CD8-positive, alpha-beta memory T cell (primary cell): Measurements from ENCODE around the gene COLQ. TPM values are rescaled to one million over a fixed set of nuclear protein-coding genes. Genes with fewer than 3 reads are reported as not detected.

Source experiments
- CTCF ChIA-PET: fragments of 350-600 bp; sonication (Branson Sonifier 250); formaldehyde crosslinking; loops from one replicate; lab custom pipeline; 2021; ENCODE audit warnings: antibody characterized with exemption; lab: Charles Lee
- POLR2A ChIA-PET: fragments of 350-600 bp; sonication (Branson Sonifier 250); formaldehyde crosslinking; loops from one replicate; lab custom pipeline; 2021; ENCODE audit warnings: antibody characterized with exemption; lab: Charles Lee
- DNase-seq, 5 donors: peaks; one replicate each; pipeline versions ENCODE4 v3.0.0 to v3.0.0-alpha.2; 2020 to 2022; ENCODE audit warnings: mixed read lengths in 1 of 5
- H3K27ac ChIP-seq: one replicate; pipeline ENCODE4 v1.7.0; 2013; ENCODE audit warnings: low read depth, mild to moderate bottlenecking, low read length, moderate library complexity
- H3K27me3 ChIP-seq: 2 replicates; pipeline ENCODE4 v1.7.0; 2013; ENCODE audit warnings: low read length, mild to moderate bottlenecking; ENCODE audit not compliant: insufficient read depth, poor library complexity, severe bottlenecking
- H3K36me3 ChIP-seq: 2 replicates; pipeline ENCODE4 v1.7.0; 2013; ENCODE audit warnings: mild to moderate bottlenecking, low read length, moderate library complexity; ENCODE audit not compliant: insufficient read depth
- H3K4me1 ChIP-seq: 2 replicates; pipeline ENCODE4 v1.7.0; 2013; ENCODE audit warnings: mild to moderate bottlenecking, low read length, moderate library complexity; ENCODE audit not compliant: insufficient read depth
- H3K4me3 ChIP-seq: 2 replicates; pipeline ENCODE4 v1.7.0; 2013; ENCODE audit warnings: mild to moderate bottlenecking, low read length
- H3K9me3 ChIP-seq: 2 replicates; pipeline ENCODE4 v1.7.0; 2013; ENCODE audit warnings: mild to moderate bottlenecking, low read length
- H3K27ac Mint-ChIP-seq, 8 donors: one replicate each; pipeline ENCODE4 v1.8.0; 2020 to 2021; ENCODE audit warnings: mixed read lengths in 8 of 8, mild to moderate bottlenecking in 6 of 8, inconsistent platforms in 3 of 8, moderate library complexity in 3 of 8
- H3K27me3 Mint-ChIP-seq, 2 donors: one replicate each; pipeline ENCODE4 v1.8.0; 2020 to 2021; ENCODE audit warnings: mixed read lengths in 2 of 2, mild to moderate bottlenecking in 1 of 2, moderate library complexity in 1 of 2
- H3K36me3 Mint-ChIP-seq, 3 donors: one replicate each; pipeline ENCODE4 v1.8.0; 2020 to 2021; ENCODE audit warnings: mixed read lengths in 3 of 3, inconsistent platforms in 1 of 3, mild to moderate bottlenecking in 1 of 3
- H3K4me1 Mint-ChIP-seq, 3 donors: one replicate each; pipeline ENCODE4 v1.8.0; 2020 to 2021; ENCODE audit warnings: mixed read lengths in 3 of 3, inconsistent platforms in 1 of 3, mild to moderate bottlenecking in 1 of 3
- H3K4me3 Mint-ChIP-seq, 7 donors: one replicate each; pipeline ENCODE4 v1.8.0; 2020 to 2021; ENCODE audit warnings: mixed read lengths in 7 of 7, mild to moderate bottlenecking in 6 of 7, moderate library complexity in 4 of 7, inconsistent platforms in 2 of 7
- H3K9me3 Mint-ChIP-seq, 5 donors: one replicate each; pipeline ENCODE4 v1.8.0; 2020 to 2022; ENCODE audit warnings: mixed read lengths in 5 of 5, mild to moderate bottlenecking in 3 of 5, moderate library complexity in 2 of 5, inconsistent platforms in 1 of 5
- polyA plus RNA-seq: library from polyadenylated mRNA; unstranded; fragments of 300-500 nt; fragmentation: Illumina TruSeq; gene quantifications from one replicate; pipeline ENCODE4 v1.2.3, GENCODE V29; 2021
- total RNA-seq, 2 experiments: library from RNA; stranded (reverse); gene quantifications; one replicate each; pipeline ENCODE4 v1.2.3, GENCODE V29; 2021

Gene COLQ
- total and polyA plus RNA-seq, 3 experiments from 2014 or later, result 1.1 to 17.3 (median 1.6) TPM

DNA sequence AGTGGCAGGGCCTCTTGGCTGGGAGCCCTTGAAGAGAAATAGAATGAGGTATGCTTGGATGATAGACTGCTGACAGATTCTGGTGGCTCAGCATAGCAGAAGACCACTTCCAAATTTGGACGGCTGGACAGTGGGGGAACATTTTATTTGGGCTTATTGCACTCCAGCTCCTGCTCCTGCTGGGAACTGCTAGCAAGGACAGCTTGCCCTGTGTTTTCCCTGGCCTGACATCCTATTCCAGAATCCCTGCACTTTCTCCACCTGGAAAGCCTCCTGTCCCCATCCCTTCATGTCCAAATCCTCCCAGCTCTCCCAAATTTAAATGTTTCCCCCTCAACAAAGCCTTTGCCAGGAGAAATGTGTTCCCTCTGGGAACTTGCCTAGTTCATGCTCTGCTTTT lies 9.8 kb upstream of the COLQ start:
- no peaks in the 10 kb centered on the region for H3K27me3 ChIP-seq
- no peak for DNase-seq
- no peaks in the 10 kb centered on the region for H3K36me3 Mint-ChIP-seq
- peaks cover 38% of the 10 kb centered on the region for H3K4me1 ChIP-seq
- H3K4me3 Mint-ChIP-seq, result peak overlapping the region in 2 of 7 donors; percentile 11 to 28
- H3K27me3 Mint-ChIP-seq, result no peaks in the 10 kb centered on the region
- H3K4me1 Mint-ChIP-seq, result peaks cover 55 to 71% (median 58%) of the 10 kb centered on the region in 3 donors
- peak overlapping the region; percentile 7 to 97 (median 80) for H3K27ac Mint-ChIP-seq
- no peak overlapping the region for H3K4me3 ChIP-seq
- CTCF ChIA-PET, result interaction anchor here (1.4 kb wide), 1 partner anchor 8 kb away, joined by 3 read pairs; no protein-coding TSS in a partner anchor
- H3K36me3 ChIP-seq, result no peaks in the 10 kb centered on the region
- H3K9me3 ChIP-seq, result no peaks in the 10 kb centered on the region
- POLR2A ChIA-PET, result no interaction called here
- H3K27ac ChIP-seq, result no peak overlapping the region
- H3K9me3 Mint-ChIP-seq, result no peaks in the 10 kb centered on the region

DNA sequence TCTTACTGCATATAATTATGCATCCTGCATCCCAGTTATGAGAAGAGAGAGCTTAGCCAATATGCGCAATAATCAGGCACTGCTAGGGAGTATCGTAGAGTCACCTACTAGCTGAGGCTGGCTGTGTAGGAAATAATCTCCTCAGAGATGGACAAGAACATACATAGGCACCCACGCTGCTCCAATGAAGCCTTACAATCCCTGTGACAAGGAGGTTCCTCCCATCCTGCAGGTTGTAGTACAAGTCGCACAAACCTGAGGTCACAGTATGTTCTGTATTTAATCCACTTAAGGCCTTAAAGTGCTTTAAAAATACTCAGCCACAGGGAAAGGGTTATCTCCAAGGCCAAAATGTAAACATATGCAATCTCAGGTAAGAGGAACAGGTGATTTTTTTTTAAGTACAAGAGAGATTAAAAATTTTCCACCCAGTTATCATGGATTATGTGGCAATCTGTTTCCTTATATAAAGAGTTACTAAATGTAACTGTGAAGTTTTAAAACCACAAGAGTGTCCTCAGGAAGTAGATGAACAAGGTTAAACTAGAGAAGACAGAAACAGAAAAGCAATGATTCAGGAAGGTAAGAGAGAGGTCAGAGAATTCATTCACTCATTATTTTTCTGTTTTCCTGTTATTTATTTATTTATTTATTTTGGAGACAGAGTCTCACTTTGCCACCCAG lies 7.5 kb upstream of the COLQ start:
- no peaks in the 10 kb centered on the region for H3K9me3 ChIP-seq
- ChIA-PET CTCF (no interaction called here), POLR2A (no interaction called here)
- H3K4me1 ChIP-seq, result peaks cover 21% of the 10 kb centered on the region
- peak overlapping the region in 6 of 7 donors; percentile 3 to 60 (median 41) for H3K4me3 Mint-ChIP-seq
- H3K4me1 Mint-ChIP-seq, result peaks cover 39 to 52% (median 41%) of the 10 kb centered on the region in 3 donors
- H3K4me3 ChIP-seq, result no peak overlapping the region
- no peaks in the 10 kb centered on the region for H3K27me3 ChIP-seq
- H3K27me3 Mint-ChIP-seq, result no peaks in the 10 kb centered on the region
- no peaks in the 10 kb centered on the region for H3K36me3 Mint-ChIP-seq
- H3K9me3 Mint-ChIP-seq, result no peaks in the 10 kb centered on the region
- H3K27ac Mint-ChIP-seq, result peak overlapping the region; percentile 2 to 86 (median 64)
- H3K36me3 ChIP-seq, result no peaks in the 10 kb centered on the region
- H3K27ac ChIP-seq, result no peak overlapping the region
- no peak for DNase-seq

DNA sequence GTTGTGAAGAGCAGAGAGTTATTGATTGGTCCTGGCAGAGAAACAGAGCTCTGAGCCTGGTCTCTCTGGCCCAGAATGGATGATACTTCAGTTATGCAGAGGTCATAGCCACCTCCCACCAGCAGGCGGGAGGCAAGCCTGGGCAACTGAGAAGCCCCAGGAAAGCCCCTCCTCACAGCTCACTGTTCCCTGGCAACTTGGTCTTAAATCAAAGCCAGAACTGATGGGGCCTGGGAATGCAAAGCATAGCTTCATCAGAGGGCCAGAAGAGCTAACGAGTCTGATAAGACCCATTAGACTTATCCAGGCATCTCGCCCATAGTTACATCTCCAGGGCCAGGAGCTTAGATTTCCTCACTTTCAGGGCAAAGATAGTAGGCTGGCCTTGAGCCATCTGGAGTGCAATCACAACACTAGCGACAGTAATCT lies 5.5 kb upstream of the COLQ start:
- CTCF ChIA-PET, result interaction anchor here (0.6 to 1.2 kb wide), 2 partner anchors 31 to 306 kb away, joined by 3 read pairs; no protein-coding TSS in a partner anchor
- no peaks in the 10 kb centered on the region for H3K9me3 Mint-ChIP-seq
- H3K36me3 Mint-ChIP-seq, result no peaks in the 10 kb centered on the region

DNA sequence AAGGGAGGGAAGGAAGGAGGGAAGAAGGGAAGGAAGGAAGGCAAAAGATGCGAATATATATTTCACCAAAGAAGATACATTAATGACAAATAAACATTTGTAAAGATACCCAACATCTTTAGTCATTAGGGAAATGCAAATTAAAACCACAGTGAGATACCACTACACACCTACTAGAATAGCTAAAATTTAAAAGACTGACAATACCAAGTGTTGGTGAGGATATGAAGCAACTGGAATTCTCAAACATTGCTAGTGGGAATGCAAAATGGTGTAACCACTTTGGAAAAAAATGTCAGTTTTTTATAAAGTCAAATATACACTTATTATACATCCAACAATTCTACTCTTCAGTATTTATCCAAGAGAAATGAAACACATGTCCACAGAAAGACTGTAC lies 4.3 kb upstream of the COLQ start:
- no peak for DNase-seq
- H3K4me1 ChIP-seq, result peaks cover 25% of the 10 kb centered on the region
- H3K4me3 ChIP-seq, result no peak overlapping the region
- Mint-ChIP-seq H3K4me1 (peaks cover 42 to 52% (median 42%) of the 10 kb centered on the region in 3 donors), H3K9me3 (no peaks in the 10 kb centered on the region), H3K27me3 (peaks cover 0 to 1% of the 10 kb centered on the region in 2 donors), H3K36me3 (no peaks in the 10 kb centered on the region), H3K4me3 (no peak overlapping the region), H3K27ac (peak overlapping the region in 3 of 8 donors; percentile 33 to 65 (median 54))
- ChIA-PET POLR2A (interaction anchor here (0.6 kb wide), 1 partner anchor 11 kb away, joined by 5 read pairs; no protein-coding TSS in a partner anchor), CTCF (no interaction called here)
- H3K36me3 ChIP-seq, result no peaks in the 10 kb centered on the region
- H3K9me3 ChIP-seq, result no peaks in the 10 kb centered on the region
- no peak overlapping the region for H3K27ac ChIP-seq
- H3K27me3 ChIP-seq, result no peaks in the 10 kb centered on the region

More for the DNA sequence above, 5.5 kb upstream of the COLQ start:
- no peak overlapping the region for H3K27ac ChIP-seq
- no peak overlapping the region for H3K4me3 Mint-ChIP-seq
- POLR2A ChIA-PET, result no interaction called here
- H3K27me3 Mint-ChIP-seq, result no peaks in the 10 kb centered on the region
- H3K4me1 Mint-ChIP-seq, result peaks cover 42 to 45% (median 45%) of the 10 kb centered on the region in 3 donors
- H3K27me3 ChIP-seq, result no peaks in the 10 kb centered on the region
- H3K36me3 ChIP-seq, result no peaks in the 10 kb centered on the region
- H3K4me3 ChIP-seq, result no peak overlapping the region
- peak overlapping the region in 5 of 8 donors; percentile 11 to 81 (median 29) for H3K27ac Mint-ChIP-seq
- H3K9me3 ChIP-seq, result no peaks in the 10 kb centered on the region
- DNase-seq, result no peak
- peaks cover 21% of the 10 kb centered on the region for H3K4me1 ChIP-seq

DNA sequence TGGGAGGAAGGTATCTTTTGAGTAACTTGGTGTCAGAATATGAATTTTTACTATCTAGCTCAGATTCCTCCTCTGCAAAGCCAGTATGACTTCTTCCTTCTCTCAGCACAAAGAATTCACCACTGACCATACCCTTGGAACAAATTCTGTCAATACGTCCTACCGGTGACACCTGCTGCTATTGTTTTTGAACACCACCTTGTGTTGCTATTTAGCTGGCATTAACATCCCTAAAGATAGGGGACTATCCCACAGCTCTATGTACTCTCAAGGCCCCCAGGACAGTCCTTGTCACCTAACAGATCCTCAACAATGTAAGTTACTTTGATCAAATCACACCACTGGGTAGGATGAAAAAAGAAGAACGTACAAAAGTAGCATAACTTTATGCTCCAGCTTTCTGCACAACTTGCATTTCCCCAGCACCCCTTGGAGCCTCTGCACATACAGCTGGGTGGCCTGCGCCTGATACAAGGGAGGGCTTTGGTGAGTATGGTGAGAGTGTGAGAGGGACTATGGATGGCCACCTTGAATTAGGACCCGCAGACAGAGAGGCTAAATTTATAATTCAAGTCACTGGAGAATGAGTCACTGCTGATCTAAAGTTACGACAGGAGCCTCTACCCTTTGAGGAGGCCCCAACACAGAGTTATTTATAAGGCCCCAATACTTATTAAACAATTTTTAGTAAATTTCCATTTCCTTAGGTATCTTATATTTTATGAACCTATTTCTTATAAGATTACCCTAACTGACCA lies 2.3 kb upstream of the COLQ start:
- H3K36me3 Mint-ChIP-seq, result no peaks in the 10 kb centered on the region
- Histone ChIP-seq H3K9me3 (no peaks in the 10 kb centered on the region), H3K27ac (no peak overlapping the region), H3K27me3 (no peaks in the 10 kb centered on the region), H3K36me3 (no peaks in the 10 kb centered on the region), H3K4me3 (no peak overlapping the region), H3K4me1 (peaks cover 16% of the 10 kb centered on the region)
- peak overlapping the region in 4 of 7 donors; percentile 7 to 56 (median 15) for H3K4me3 Mint-ChIP-seq
- peak overlapping the region in 2 of 8 donors; percentile 48 to 81 for H3K27ac Mint-ChIP-seq
- ChIA-PET POLR2A (no interaction called here), CTCF (interaction anchor here (1.1 kb wide), 1 partner anchor 8 kb away, joined by 3 read pairs; no protein-coding TSS in a partner anchor)
- peaks cover 37 to 48% (median 39%) of the 10 kb centered on the region in 3 donors for H3K4me1 Mint-ChIP-seq
- DNase-seq, result no peak
- H3K27me3 Mint-ChIP-seq, result peaks cover 0 to 1% of the 10 kb centered on the region in 2 donors
- H3K9me3 Mint-ChIP-seq, result no peaks in the 10 kb centered on the region

DNA sequence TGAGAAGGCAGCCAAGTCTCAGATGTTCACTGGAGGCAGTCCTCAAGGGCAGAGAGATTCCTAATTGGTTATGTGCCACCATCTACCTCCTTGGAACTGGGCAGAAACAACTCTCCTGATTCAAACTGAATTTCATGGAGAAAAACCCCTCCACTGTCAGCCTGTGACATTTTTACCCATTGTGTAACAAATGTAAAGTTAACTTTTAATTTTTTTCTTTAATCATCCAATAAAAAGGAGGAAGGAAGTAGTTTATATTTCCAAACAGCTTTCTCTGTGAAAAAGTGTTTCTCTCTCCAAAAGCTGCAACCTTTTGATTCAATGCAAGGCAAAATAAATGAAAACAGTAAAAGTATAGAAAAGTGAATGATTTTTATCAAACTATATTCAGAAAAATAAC lies 510 bp upstream of the COLQ start:
- Histone ChIP-seq H3K4me3 (no peak overlapping the region), H3K9me3 (no peaks in the 10 kb centered on the region), H3K27me3 (no peaks in the 10 kb centered on the region), H3K36me3 (no peaks in the 10 kb centered on the region), H3K4me1 (peaks cover 11% of the 10 kb centered on the region), H3K27ac (no peak overlapping the region)
- ChIA-PET POLR2A (no interaction called here), CTCF (no interaction called here)
- no peaks in the 10 kb centered on the region for H3K36me3 Mint-ChIP-seq
- peaks cover 0 to 3% of the 10 kb centered on the region in 2 donors for H3K27me3 Mint-ChIP-seq
- peaks cover 31 to 35% (median 34%) of the 10 kb centered on the region in 3 donors for H3K4me1 Mint-ChIP-seq
- peak overlapping the region; percentile 31 to 98 (median 86) for H3K27ac Mint-ChIP-seq
- H3K9me3 Mint-ChIP-seq, result no peaks in the 10 kb centered on the region
- DNase-seq, result no peak
- peak overlapping the region; percentile 21 to 92 (median 87) for H3K4me3 Mint-ChIP-seq

DNA sequence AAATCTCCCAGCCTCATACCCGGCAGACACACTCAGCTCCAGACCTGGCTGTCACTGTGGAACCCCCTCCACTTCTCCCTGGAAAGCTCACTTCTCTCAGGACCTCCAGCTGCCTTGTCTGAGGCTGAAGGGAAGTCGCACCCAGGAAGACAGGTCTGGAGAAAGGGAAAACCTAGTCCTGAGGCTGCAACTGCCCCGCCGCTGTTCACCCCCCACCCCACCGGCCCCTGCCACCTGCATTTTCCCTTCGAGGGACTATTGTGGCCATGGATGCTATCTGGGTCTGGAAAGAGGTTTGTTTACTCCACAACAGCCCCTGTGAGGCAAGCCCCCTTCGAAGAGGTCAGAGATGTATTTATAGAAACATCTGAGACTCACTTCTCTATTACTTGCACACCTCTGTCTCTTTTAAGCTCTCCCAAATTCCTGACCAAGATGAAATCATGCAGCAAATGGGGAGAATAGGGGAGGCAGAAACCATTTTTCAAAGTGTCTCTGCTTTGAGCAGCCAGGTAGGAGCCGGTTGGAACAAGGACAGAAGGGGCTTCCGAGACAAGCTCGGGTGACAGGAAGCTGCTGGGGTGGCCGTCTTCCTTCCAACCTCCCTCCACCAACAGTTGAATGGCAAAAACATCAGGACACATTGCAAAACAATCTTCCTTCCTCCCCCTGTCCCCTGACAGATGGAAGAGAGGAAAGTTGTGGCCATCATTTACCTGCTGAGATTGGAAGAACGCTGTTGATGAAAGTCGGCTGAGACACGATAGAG lies 518 bp downstream of the COLQ start:
- ChIA-PET POLR2A (no interaction called here), CTCF (no interaction called here)
- peaks cover 31 to 35% (median 33%) of the 10 kb centered on the region in 3 donors for H3K4me1 Mint-ChIP-seq
- no peaks in the 10 kb centered on the region for H3K9me3 ChIP-seq
- no peaks in the 10 kb centered on the region for H3K36me3 ChIP-seq
- peak overlapping the region; percentile 31 to 98 (median 90) for H3K27ac Mint-ChIP-seq
- H3K27me3 Mint-ChIP-seq, result peaks cover 0 to 3% of the 10 kb centered on the region in 2 donors
- H3K9me3 Mint-ChIP-seq, result no peaks in the 10 kb centered on the region
- peaks cover 0 to 2% (median 0%) of the 10 kb centered on the region in 3 donors for H3K36me3 Mint-ChIP-seq
- H3K4me3 Mint-ChIP-seq, result peak overlapping the region; percentile 62 to 92 (median 87)
- no peaks in the 10 kb centered on the region for H3K27me3 ChIP-seq
- no peak overlapping the region for H3K27ac ChIP-seq
- no peak for DNase-seq
- peaks cover 11% of the 10 kb centered on the region for H3K4me1 ChIP-seq
- H3K4me3 ChIP-seq, result no peak overlapping the region
